Panc1 (cell line): ENCODE results near the gene PSME1. TPM values are rescaled to one million over a fixed set of nuclear protein-coding genes. Genes with fewer than 3 reads are reported as not detected.

ENCODE experiments used
- ATAC-seq: fragments of 200-7000 bp; cut with Tn5 transposase; 2 replicates; pipeline ENCODE4 v1.9.1; 2020; ENCODE audit warnings: mild to moderate bottlenecking, moderate library complexity
- BruUV-seq: library from RNA; stranded (reverse); fragments of 400-500 nt; replicated peaks from 2 replicates; lab custom pipeline; 2021; lab: Mats Ljungman, UMichigan
- CTCF ChIA-PET: fragments of 300-600 bp; sonication (Branson Sonifier 250); formaldehyde crosslinking; loops from one replicate; lab custom pipeline; 2022; ENCODE audit warnings: antibody characterized with exemption; lab: Charles Lee
- POLR2A ChIA-PET: fragments of 300-600 bp; sonication (Branson Sonifier 250); formaldehyde crosslinking; loops from one replicate; lab custom pipeline; 2022; ENCODE audit warnings: antibody characterized with exemption; lab: Charles Lee
- DNase-seq: peaks from one replicate; pipeline ENCODE4 v3.0.0-alpha.2; 2010; ENCODE audit warnings: low read depth, low spot score
- H3K27ac ChIP-seq: 2 replicates; pipeline ENCODE4 v1.5.1; 2011; ENCODE audit warnings: mild to moderate bottlenecking, low read length, inconsistent platforms
- H3K27me3 ChIP-seq: fragments of 200-500 bp; sonication (Bioruptor generic); 2 replicates; pipeline ENCODE4 v1.6.0; 2014; ENCODE audit warnings: low read length, inconsistent platforms; ENCODE audit not compliant: control insufficient read depth, insufficient read depth
- H3K36me3 ChIP-seq: fragments of 200-500 bp; sonication (Bioruptor generic); 2 replicates; pipeline ENCODE4 v1.5.1; 2014; ENCODE audit warnings: inconsistent platforms, mild to moderate bottlenecking, low read length, moderate library complexity; ENCODE audit not compliant: control insufficient read depth, insufficient read depth
- H3K4me1 ChIP-seq: 2 replicates; pipeline ENCODE4 v1.5.1; 2011; ENCODE audit warnings: inconsistent platforms, mild to moderate bottlenecking, low read length, moderate library complexity; ENCODE audit not compliant: control insufficient read depth, insufficient read depth
- H3K4me3 ChIP-seq, 2 experiments: 2 replicates each; pipeline ENCODE4 v1.5.1; 2011 to 2012; ENCODE audit warnings: low read depth in 2 of 2, low read length in 2 of 2, mild to moderate bottlenecking in 2 of 2, inconsistent platforms in 1 of 2, moderate library complexity in 1 of 2
- H3K9me3 ChIP-seq: fragments of 200-500 bp; sonication (Bioruptor generic); 2 replicates; pipeline ENCODE4 v1.5.1; 2014; ENCODE audit warnings: low read depth, mild to moderate bottlenecking, inconsistent platforms, low read length, moderate library complexity; ENCODE audit not compliant: control insufficient read depth, insufficient read depth
- CTCF ChIP-seq: fragments of 450-650 bp; IDR thresholded peaks from 2 replicates; pipeline ENCODE4 v1.5.1; 2017; ENCODE audit warnings: mild to moderate bottlenecking
- POLR2AphosphoS5 ChIP-seq: IDR thresholded peaks from 2 replicates; pipeline ENCODE4 v1.6.1; 2012; ENCODE audit warnings: mild to moderate bottlenecking, low read depth, low read length, moderate library complexity
- SIN3A ChIP-seq: IDR thresholded peaks from 2 replicates; pipeline ENCODE4 v1.6.1; 2012; ENCODE audit warnings: low read depth, mild to moderate bottlenecking, low read length, moderate library complexity, borderline replicate concordance; ENCODE audit not compliant: insufficient read depth
- TCF7L2 ChIP-seq: IDR thresholded peaks from 2 replicates; pipeline ENCODE4 v1.6.1; 2011; ENCODE audit warnings: mild to moderate bottlenecking, low read depth, low read length, inconsistent platforms
- in situ Hi-C: cut with HindIII; loops from 2 replicates; pipeline ENCODE4 v1.10.0; 2016; ENCODE audit warnings: low sequenced_read_pairs, low pct_unique_long_range_greater_than_20kb
- intact Hi-C: fragments of 100-400 bp; cut with micrococcal nuclease; formaldehyde crosslinking; loops from one replicate; pipeline ENCODE4 v1.10.0; 2022; ENCODE audit not compliant: unreplicated experiment
- total RNA-seq: library from RNA; stranded (reverse); gene quantifications from one replicate; pipeline ENCODE4 v1.2.1, GENCODE V29; 2021; ENCODE audit not compliant: unreplicated experiment
- TF ChIP-seq, protein P1 (sequence below), 2 experiments: IDR thresholded peaks; 2 replicates each; pipeline ENCODE4 v1.6.1; 2011 to 2012; ENCODE audit warnings: low read depth in 2 of 2, control low read depth in 1 of 2, low read length in 1 of 2, mild to moderate bottlenecking in 1 of 2, moderate library complexity in 1 of 2; ENCODE audit not compliant: insufficient read depth in 1 of 2

PSME1 gene
- total RNA-seq, 1 experiment from 2014 or later: 130 TPM

- BruUV-seq: no TSS peak
- CTCF ChIA-PET: interaction anchor here (0.8 kb wide), 1 partner anchor 80 kb away, joined by 3 read pairs; no protein-coding TSS in a partner anchor
- Histone ChIP-seq H3K27ac (peak overlapping the region; percentile 81; the same call in 1 of the 2 replicates), H3K27me3 (no peaks in the 10 kb centered on the region), H3K4me1 (peaks cover 30% of the 10 kb centered on the region), H3K36me3 (no peaks in the 10 kb centered on the region; the same call in 1 of the 2 replicates), H3K9me3 (no peaks in the 10 kb centered on the region), H3K4me3 (peak overlapping the region in 1 of 2 experiments; percentile 46; a peak in 1 of 4 replicates)
- ATAC-seq (no peak), DNase-seq (no peak)
- intact Hi-C loops: no loop called here
- POLR2A ChIA-PET: interaction anchor here (0.6 kb wide), 1 partner anchor 9 kb away, joined by 3 read pairs; the partner anchor contains the start of gene RNF31
- in situ Hi-C loops: no loop called here
- TF ChIP-seq SIN3A: no peak
- no peak for TF ChIP-seq TCF7L2
- no peak for TF ChIP-seq CTCF
- TF ChIP-seq, protein P1, sequence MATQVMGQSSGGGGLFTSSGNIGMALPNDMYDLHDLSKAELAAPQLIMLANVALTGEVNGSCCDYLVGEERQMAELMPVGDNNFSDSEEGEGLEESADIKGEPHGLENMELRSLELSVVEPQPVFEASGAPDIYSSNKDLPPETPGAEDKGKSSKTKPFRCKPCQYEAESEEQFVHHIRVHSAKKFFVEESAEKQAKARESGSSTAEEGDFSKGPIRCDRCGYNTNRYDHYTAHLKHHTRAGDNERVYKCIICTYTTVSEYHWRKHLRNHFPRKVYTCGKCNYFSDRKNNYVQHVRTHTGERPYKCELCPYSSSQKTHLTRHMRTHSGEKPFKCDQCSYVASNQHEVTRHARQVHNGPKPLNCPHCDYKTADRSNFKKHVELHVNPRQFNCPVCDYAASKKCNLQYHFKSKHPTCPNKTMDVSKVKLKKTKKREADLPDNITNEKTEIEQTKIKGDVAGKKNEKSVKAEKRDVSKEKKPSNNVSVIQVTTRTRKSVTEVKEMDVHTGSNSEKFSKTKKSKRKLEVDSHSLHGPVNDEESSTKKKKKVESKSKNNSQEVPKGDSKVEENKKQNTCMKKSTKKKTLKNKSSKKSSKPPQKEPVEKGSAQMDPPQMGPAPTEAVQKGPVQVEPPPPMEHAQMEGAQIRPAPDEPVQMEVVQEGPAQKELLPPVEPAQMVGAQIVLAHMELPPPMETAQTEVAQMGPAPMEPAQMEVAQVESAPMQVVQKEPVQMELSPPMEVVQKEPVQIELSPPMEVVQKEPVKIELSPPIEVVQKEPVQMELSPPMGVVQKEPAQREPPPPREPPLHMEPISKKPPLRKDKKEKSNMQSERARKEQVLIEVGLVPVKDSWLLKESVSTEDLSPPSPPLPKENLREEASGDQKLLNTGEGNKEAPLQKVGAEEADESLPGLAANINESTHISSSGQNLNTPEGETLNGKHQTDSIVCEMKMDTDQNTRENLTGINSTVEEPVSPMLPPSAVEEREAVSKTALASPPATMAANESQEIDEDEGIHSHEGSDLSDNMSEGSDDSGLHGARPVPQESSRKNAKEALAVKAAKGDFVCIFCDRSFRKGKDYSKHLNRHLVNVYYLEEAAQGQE (IDR thresholded peaks at IDR 0.05; ENCODE audit: insufficient read depth in 1 of 2, low read depth in 2 of 2, low read length in 1 of 2): no peak
- no peak; the same call in 1 of the 2 replicates for TF ChIP-seq POLR2AphosphoS5
Measured at GRCh38 chr14:24137529-24138395, 1.8 kb downstream of the PSME1 start.

DNA sequence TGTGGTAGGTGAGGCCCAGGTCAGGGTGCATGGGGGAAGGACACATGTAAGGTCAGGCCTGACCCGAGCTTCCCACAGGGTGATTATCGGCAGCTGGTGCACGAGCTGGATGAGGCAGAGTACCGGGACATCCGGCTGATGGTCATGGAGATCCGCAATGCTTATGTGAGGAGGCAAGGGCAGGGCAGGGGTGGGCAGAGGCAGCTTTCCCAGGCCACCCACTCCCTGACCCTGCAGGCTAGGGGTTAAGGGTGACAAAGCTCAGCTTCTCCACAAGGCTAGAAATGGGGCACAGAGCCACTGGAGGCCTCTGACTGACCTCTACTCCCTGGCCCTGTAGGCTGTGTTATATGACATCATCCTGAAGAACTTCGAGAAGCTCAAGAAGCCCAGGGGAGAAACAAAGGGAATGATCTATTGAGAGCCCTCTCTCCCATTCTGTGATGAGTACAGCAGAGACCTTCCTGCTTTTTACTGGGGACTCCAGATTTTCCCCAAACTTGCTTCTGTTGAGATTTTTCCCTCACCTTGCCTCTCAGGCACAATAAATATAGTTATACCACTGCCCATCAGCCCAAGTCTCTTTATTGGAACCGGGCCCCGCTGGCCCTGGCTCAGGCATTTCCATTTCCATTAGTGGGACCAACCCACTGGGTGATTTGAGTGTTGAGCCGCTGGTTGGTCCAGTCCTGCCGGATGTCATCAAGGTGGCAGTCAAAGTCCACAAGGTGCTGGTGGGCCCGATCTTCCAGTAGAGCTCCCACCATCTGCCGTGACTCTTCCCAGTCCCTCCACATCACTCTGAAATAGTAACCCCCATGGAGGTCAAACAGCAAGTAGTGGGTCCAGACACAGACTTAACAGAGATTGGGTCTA lies 2.6 kb downstream of the PSME1 start:
- H3K9me3 ChIP-seq: no peaks in the 10 kb centered on the region
- no peak for TF ChIP-seq TCF7L2
- TF ChIP-seq SIN3A: no peak
- TF ChIP-seq, protein P1 (IDR thresholded peaks at IDR 0.05; ENCODE audit: insufficient read depth in 1 of 2, low read depth in 2 of 2, low read length in 1 of 2): no peak
- no peak for TF ChIP-seq POLR2AphosphoS5
- TF ChIP-seq CTCF: no peak
- in situ Hi-C loops (no loop called here), intact Hi-C loops (no loop called here)
- ATAC-seq (no peak), DNase-seq (no peak)
- ChIA-PET POLR2A (interaction anchor here (0.5 kb wide), 1 partner anchor 298 kb away, joined by 3 read pairs; no protein-coding TSS in a partner anchor), CTCF (no interaction called here)
- no peaks in the 10 kb centered on the region for H3K27me3 ChIP-seq
- H3K36me3 ChIP-seq: no peaks in the 10 kb centered on the region; the same call in 1 of the 2 replicates
- H3K4me1 ChIP-seq: peaks cover 30% of the 10 kb centered on the region
- TSS peak; percentile 97 for BruUV-seq
- H3K27ac ChIP-seq: peak overlapping the region; percentile 62
- H3K4me3 ChIP-seq: no peak overlapping the region
